RPMI7951 (cell line): ENCODE data around the gene PAPPA. TPM values are rescaled to one million over a fixed set of nuclear protein-coding genes. Genes with fewer than 3 reads are reported as not detected.

Experiments used
- DNase-seq: peaks from one replicate; pipeline ENCODE4 v3.0.0-alpha.2; 2012; ENCODE audit warnings: low read depth
- total RNA-seq: library from RNA; depleted of rRNA; stranded (reverse); fragments of >200 nt; shearing (Covaris generic); gene quantifications from 2 replicates; pipeline ENCODE4 v1.2.3, GENCODE V29; 2014

The PAPPA gene
- total RNA-seq, 1 experiment from 2014 or later = 0.24 TPM

DNA sequence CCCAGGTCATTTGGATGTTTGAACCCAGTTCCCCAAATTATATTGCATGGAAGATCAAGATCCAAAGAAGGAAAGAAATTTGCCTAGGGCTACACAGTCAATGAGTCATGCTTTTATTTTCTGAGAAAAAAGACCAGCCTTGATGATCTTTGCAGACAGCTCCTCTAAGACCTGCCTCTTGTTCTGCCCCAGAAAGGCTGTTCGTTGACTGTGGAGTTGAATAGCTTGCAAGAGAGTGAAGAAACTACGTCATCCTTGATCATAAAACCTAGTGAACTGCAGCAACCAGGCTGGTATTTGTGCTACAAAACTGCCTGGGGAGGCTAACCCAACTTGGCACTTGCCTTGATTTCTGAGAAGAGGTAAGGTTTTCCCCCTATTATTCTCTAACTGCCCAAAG, 263.9 kb downstream of the PAPPA start:
- peak; percentile 63 for DNase-seq

DNA sequence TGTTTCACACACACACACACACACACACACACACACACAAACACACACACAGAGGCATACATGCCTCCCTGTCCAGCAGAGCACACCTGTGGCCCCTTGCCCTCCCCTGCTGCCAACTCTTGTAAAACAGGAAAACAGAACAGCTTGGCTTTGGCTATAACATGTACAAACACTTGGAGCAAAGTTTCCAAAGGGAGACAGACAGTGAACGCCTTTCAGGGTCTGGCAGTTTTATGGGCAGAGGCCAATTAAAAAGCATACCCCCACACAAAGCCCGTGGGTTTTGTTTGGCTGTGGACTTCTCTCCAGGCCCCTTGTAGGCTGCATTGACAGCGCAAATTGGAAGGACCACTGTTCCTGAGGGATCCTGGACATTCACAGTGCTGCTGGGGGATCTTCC, 265.6 kb downstream of the PAPPA start:
- no peak for DNase-seq

DNA sequence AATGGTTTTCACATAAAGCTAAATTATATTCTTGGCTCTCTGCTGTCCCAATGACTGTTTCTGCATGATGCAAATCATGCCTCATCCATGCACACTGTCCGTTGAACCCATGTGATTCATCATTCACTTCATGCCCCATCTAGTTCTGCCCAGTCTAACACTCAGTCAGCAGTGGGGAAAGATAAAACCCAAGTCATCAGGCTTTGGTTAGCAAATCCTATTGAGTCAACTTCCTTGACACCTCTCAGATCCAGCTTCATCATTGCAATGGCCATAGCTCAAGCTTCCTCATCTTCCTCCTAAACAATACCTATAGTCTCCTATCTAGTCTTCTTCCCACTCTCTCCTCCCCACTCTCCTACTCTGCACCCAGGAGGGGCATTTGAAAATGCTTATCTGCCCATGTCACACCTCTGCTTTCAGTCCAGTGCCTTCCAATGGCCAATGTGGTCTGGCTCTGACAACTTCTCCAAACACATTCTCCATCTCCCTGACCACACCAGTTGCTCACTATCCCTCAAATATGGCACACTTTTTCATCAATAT, 267.5 kb downstream of the PAPPA start:
- DNase-seq = peak; percentile 15

DNA sequence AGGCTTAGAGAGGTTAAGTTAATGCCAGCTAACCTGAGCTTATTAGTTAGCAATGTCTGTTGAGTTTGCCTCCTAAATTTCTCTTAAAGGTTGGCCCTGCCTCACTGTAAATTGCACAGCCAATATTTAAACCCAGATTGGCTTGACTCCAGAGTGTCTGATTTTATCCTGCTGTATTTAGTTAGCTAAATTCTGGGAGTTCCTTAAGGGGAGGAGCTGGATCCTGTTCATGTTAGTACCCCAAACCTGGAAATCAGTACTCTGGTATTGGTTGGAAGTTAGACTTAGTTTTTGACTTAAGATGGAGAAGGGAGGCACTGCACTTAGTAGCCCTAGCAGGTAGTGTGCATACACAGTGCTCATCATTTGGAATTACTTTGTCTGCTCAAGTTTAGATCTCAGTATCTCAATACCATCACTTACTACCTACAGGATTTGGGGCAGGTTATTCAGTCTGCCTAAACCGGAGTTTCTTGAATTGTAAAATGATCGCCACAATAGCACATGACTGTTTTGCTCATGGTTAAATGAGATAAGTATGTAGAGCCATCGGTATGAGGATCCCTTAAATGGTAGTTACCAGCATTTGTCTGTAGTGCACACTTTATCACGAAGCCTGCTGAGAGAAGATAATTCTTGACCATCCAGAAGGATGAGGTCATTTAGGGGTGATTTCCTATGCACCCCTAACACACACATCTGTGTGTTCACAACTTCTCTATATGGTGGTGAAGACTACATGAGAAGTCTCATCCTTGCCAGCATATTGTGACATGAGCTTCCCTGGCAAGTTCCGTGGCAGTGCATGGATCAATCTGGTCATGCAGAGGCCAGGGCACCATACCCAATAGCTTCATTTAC, 268.8 kb downstream of the PAPPA start:
- DNase-seq = no peak

DNA sequence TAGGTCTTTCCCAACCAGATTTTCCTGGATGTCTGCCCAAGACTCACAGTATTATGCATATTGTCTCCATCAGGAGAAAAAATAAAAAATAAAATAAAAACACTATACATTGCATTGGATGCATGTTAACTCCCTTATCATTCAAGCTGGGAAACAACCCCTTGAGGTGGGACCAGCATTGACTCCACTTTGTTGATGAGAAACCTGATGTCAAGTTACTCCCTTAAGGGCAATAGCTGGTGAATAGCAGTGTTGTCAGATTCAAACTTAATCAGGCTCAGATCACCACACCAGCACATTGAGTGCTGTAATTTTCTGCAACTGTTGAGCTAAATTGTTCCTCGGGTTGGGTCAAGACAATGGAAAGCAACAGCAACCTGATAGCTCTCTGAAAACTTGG, 269.6 kb downstream of the PAPPA start:
- DNase-seq = no peak

DNA sequence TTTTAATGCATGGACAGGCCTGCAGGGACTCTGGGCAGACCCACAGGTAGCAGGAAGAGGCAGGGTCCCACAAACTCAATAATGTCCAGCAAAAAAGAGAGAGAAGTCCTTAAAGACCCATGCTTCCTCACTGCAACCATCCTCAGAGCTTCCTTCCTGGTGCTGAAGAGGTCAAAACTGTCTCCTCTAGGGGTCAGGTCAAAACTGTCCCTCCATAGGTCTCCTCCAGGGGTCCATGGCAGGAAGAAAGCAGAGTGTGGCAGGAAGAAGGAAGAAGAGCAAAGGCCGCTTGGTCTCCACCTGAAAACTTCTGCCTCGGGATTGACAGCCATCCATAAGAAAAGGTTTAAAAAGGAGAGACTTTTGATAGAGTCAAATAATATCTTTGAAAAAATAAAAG, 271.7 kb downstream of the PAPPA start:
- no peak for DNase-seq

DNA sequence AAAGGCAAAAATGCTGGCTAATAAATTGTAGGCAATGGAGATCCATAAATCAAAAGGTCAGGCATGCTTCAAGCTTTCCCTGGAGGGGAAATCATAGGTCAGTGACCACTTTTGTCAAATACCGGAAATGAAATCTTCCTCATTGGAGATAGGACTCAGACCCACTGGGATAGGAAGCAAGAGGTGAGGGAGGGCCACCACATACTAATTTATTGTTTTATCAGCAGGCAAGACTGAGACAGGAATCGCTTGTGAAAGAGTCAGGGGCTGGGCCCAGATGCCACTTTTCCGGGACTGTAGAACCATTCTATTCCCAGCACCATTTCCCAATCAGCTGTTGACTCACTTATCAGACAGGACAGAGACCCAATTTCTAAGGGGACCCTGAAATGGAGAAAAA, 277.3 kb downstream of the PAPPA start:
- no peak for DNase-seq

DNA sequence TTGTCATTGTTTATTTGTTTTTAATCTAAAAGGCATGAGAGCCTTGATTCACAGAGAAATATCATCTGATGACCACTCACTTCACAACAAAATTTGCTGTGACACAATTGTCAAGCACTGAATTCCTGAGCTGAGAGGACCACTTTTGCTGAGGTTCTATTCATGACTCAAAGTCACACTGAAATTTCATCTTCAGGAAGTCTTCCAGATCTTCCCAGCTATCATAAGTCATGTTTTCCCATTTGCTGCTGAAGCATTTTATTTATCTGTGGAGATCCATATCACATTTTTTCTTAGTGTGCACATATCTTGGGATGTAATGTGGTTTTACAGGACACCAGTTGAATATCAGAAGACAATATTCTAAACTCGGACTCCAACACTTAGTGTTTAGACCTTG, 278.5 kb downstream of the PAPPA start:
- no peak for DNase-seq

DNA sequence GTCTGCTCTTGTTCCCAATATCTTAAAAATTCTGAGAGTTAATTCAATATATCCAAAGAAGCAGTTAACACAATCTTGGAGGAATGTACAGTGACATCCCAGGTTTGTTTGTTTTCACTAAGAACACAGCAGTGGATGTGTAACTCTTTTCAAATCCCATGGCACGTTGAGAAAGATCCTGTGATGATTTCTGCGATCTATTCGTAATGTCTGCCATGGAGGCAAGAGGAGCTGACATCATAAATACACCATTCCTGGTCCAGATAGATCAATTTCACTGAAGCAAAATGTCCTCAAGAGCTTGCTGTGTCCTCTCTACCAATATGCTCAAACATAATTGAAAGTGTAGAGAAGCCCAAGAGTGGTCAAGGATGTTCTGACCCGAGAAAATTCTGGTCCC, 280.7 kb downstream of the PAPPA start:
- DNase-seq = no peak

DNA sequence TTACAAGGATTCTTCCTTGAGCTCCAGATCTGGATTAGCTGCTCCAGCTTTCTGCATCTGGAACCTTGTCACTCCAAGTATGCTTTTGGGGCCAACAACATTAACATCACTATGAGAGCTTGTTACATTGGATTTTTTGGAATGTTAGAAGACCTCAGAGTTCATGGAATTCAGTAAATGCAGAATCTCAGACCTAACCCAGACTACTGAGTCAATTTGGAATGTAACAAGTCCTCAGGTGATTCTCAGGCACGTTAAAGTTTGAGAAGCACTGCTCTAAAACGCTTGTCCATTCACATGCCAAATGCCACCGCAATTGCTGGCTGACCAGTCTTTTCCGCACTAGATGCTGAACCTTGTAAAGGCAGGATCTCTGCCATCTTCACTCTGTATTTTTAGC, 282.1 kb downstream of the PAPPA start:
- no peak for DNase-seq

DNA sequence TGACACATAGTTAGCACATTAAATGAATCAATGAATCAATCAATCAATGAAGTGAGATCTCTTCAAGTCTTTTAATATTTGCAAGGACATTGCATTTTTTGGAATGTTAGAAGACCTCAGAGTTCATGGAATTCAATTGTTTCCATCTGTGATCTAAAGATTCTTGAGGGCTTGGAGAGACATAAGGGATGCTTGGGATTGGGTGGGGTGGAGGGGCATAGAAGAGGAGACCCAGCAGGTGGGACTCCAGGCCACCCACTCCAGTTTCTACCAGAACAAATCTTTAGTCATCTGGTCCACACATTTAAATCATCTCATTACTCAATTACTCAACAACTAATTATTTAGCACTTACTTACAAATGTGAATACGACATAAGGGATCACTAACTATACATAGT, 282.5 kb downstream of the PAPPA start:
- DNase-seq = no peak

DNA sequence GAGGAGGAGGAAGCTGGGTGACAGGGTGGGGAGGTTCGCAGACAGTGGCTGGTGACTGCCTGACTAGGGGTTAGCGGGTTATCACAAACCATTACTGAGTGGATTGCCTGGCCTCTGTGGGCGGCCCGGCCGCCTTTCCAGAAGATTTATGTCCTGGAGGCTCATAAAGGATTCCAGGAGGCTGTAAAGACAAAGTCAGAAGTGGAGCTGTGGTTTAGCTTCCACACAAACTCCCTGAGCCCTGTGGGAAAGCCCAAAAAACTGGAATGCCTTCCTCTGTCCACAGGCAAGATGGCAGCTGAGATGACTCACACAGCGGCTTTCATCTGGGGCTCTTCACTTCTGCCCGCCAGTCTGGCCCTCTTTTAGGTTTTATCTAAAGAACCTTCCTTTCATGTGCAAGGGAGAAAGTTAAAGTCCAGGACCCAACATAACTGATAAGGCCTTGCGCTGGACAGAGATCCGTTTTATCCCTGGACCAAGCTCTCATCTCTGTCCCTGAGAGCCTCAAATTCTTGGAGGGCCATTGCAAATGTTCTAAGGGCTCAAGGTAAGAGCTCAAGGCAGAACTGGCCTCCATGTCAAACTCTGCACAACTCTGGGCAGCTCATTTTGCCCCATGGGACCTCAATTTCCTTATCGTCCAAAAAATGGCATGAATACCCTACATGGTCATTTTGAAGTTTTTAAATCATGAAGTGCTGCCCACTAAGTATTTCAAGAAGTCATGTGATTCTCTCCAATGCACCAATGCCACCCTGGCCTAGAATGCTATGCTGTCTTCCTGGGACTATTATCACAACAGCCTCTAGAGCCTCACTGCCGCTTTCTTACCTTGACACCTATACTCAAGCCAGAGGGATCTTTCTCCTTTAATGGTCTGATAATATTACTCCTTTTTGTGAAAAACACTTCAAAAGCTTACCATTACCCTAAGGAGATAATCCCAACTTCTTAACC, 284.1 kb downstream of the PAPPA start:
- DNase-seq = peak; percentile 87

DNA sequence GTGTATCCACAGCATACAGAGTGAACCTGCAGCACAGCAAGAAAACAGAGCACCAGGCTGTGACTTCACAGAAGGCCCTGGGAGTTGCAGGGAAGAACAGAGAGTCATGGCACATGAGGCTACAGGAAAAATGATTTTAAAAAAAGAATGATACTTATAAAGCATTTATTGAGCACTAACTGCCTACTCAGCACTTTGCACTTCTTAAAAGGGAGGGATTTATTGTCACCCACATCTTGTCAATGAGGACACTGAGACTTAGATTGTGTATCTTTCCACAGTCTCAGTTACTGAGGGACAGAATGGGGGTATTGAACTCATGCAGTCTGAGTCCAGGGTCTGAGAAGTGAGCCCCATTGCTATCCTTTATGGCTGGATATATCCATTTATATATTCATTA, 288.9 kb downstream of the PAPPA start:
- DNase-seq = no peak

DNA sequence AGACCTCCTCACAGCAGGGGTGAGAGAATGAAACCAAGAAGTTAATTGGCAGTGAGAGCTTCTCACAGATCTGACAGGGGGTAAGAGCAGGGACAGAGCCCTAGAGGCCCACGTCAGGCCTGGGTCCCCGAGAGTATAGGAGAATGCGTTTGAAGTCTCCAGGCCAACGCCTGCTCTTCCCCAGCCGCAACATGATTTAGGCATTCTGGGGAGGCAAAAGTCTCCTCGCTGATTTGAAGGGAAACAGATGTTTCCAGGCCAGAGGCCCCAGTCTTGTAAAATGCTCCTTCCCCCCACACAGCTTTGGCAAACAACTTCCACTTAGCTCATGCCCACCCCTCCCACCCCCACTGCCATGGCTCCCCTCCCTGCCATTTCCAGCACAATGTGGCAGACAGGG, 294.3 kb downstream of the PAPPA start:
- no peak for DNase-seq

DNA sequence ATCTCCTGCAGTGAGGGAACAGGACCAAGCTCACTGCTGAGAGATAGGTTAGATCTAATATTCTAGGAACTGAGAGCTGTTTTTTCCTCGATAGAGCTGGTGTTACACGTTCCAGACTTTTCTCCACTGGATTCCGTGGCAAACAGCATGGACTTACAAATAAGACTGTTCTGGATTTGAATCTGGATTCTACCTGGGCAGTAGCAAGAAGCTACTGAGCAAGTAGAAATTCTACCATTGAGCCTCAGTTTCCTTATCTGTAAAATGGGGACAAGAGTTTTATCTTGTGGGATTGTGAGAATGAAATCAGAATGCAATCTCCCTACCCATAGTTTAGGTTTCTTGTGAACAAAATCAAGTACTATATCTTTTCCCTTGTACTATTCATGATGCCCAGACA, 294.8 kb downstream of the PAPPA start:
- DNase-seq = no peak

DNA sequence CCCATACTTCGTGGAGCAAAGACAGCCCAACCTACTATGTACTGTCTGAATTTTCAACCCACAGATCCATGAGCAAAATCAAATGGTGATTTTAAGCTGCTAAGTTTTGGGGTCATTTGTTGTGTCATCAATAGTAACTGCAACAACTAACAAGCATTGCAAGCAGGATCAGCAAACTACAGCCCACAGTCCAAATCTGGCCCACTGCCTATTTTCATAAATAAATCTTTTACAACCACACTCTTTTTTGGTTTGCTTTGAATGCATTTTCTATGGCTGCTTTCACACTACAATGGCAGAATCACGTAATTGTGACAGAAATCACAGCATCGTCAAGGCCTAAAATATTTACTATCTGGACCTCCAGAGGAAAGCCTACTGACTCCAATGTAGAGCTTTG, 296.4 kb downstream of the PAPPA start:
- DNase-seq = no peak

DNA sequence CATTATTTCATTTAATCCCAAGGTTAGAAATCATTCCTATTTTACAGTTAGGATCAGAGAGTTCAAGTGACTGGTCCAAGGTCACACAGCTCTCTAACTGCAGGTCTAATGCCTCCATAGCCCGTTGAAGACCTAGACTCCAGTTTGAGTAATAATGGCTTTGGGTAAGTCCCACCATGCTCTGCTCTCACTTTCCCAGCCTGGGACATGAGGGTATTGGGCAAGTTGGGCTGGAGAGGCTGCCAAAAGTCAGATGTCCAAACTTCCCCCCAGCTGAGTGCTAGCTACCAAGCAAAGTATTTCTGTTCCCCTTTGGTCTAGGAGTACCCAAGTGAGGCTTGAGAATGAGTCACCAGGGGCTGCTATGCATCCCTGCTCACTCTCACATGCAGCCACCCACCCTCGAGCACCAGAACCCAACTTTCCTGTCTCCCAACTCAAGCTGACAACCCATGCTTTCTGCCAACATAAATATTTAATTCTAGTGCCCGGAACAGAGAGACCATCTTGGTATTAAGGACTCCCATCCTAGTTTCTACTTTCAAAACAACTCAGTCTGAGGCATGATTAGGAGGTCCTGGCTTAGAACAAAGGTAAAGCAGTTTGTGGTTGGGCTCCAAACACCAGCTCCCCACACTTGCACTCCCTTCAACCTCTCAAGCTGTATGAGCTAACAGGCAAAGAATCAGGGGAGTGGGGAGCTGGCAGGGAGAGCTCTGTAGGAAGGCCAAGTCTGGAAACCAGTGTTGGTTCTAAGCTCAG, 297.0 kb downstream of the PAPPA start:
- DNase-seq = peak; percentile 46

DNA sequence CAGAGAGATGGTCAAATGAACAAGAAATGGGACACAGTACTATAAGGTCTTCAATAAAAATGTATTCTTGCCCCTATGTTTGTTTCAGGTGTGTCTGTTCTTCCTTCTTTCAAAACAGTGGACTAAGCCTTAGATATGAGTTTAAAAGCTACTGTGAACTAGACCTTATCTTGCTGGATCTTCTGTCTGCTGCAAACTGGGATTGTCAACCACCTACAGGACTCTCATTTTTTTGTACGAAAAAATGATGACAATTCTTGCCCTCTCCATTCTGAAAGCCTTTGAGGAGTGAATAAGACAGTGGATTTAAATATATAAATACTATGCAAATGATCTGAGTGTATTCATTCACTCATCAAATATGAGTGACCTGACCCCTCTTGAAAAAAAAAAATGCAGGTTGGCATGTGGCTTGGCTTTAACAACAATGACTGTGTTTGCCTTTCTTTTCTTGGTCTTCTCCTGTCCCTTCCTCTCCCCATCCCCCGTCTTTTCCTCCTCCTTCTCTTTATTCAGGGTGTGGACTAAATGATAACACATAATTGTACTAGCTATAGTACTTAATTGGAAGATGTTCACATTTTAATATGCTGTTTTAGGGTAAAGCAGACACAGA, 298.0 kb downstream of the PAPPA start:
- no peak for DNase-seq
